IMR-90 (cell line): Measurements from ENCODE around the gene GSTA5.

Experiments used
- BHLHE40 ChIP-seq: fragments of 150-350 bp; IDR thresholded peaks from 2 replicates; pipeline ENCODE4 v1.6.1; 2016; ENCODE audit warnings: mild to moderate bottlenecking, low read depth, low read length
- CEBPB ChIP-seq: IDR thresholded peaks from 2 replicates; pipeline ENCODE4 v1.6.1; 2012; ENCODE audit warnings: low read depth, low read length, improper control_type of control experiment
- CHD1 ChIP-seq: IDR thresholded peaks from 2 replicates; pipeline ENCODE4 v1.6.1; 2012; ENCODE audit warnings: low read depth, low read length, improper control_type of control experiment
- CTCF ChIP-seq: conservative IDR thresholded peaks from 2 replicates; pipeline ENCODE4 v1.5.1; 2012; ENCODE audit warnings: mild to moderate bottlenecking, low read depth, low read length, improper control_type of control experiment
- FOS ChIP-seq: fragments of 150-350 bp; IDR thresholded peaks from 2 replicates; pipeline ENCODE4 v1.6.1; 2016; ENCODE audit warnings: low read depth, low read length
- MAFK ChIP-seq: IDR thresholded peaks from 2 replicates; pipeline ENCODE4 v1.6.1; 2012; ENCODE audit warnings: low read depth, low read length, improper control_type of control experiment
- MAZ ChIP-seq: IDR thresholded peaks from 2 replicates; pipeline ENCODE4 v1.6.1; 2012; ENCODE audit warnings: low read depth, mild to moderate bottlenecking, low read length, improper control_type of control experiment, moderate library complexity, borderline replicate concordance
- MXI1 ChIP-seq: IDR thresholded peaks from 2 replicates; pipeline ENCODE4 v1.6.1; 2012; ENCODE audit warnings: low read depth, mild to moderate bottlenecking, low read length, moderate library complexity, borderline replicate concordance
- POLR2A ChIP-seq: IDR thresholded peaks from 2 replicates; pipeline ENCODE4 v1.6.1; 2012; ENCODE audit warnings: mild to moderate bottlenecking, low read depth, low read length
- RAD21 ChIP-seq: IDR thresholded peaks from 2 replicates; pipeline ENCODE4 v1.6.1; 2012; ENCODE audit warnings: low read length, improper control_type of control experiment
- SMC3 ChIP-seq: fragments of 150-350 bp; IDR thresholded peaks from 2 replicates; pipeline ENCODE4 v1.6.1; 2016; ENCODE audit warnings: low read depth, mild to moderate bottlenecking, antibody characterized with exemption, low read length, moderate library complexity
- TF ChIP-seq, protein P1 (sequence below): fragments of 150-350 bp; IDR thresholded peaks from 2 replicates; pipeline ENCODE4 v1.6.1; 2017; ENCODE audit warnings: mild to moderate bottlenecking, antibody characterized with exemption, low read length, low read depth

GRCh38 chr6:52877786-52878185 lies 37.2 kb upstream of the GSTA5 start:
- TF ChIP-seq CEBPB (no peak), CTCF (no peak), FOS (no peak), MAFK (no peak), SMC3 (no peak), POLR2A (no peak), MXI1 (no peak), BHLHE40 (no peak), CHD1 (no peak), RAD21 (no peak), MAZ (no peak)
- TF ChIP-seq, protein P1, sequence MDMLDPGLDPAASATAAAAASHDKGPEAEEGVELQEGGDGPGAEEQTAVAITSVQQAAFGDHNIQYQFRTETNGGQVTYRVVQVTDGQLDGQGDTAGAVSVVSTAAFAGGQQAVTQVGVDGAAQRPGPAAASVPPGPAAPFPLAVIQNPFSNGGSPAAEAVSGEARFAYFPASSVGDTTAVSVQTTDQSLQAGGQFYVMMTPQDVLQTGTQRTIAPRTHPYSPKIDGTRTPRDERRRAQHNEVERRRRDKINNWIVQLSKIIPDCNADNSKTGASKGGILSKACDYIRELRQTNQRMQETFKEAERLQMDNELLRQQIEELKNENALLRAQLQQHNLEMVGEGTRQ, result no peak
